HEK293 (cell line): ENCODE measurements around the gene CCDC149.

ENCODE experiments used
- CTCF ChIA-PET: fragments of 350-600 bp; formaldehyde crosslinking; extraction: SDS; loops from one replicate; lab custom pipeline; 2021; ENCODE audit warnings: antibody characterized with exemption; lab: Yijun Ruan, JAX
- POLR2A ChIA-PET: fragments of 300-600 bp; formaldehyde crosslinking; extraction: SDS; loops from one replicate; lab custom pipeline; 2020; ENCODE audit warnings: antibody characterized with exemption, inconsistent platforms; lab: Yijun Ruan, JAX
- H3K27ac ChIP-seq: fragments of 200-500 bp; sonication (Bioruptor generic); 2 replicates; pipeline ENCODE4 v1.5.1; 2014; ENCODE audit warnings: low read depth, low read length, control low read depth, inconsistent platforms; ENCODE audit errors: extremely low read depth
- H3K36me3 ChIP-seq, 2 experiments: fragments of 200-500 bp in 1 of 2; sonication (Bioruptor generic) in 1 of 2; 1 replicate in 1 of 2; 2 replicates in 1 of 2; pipeline ENCODE4 v1.5.1; 2014 to 2017; ENCODE audit warnings: inconsistent platforms in 2 of 2, low read length in 2 of 2; ENCODE audit not compliant: control insufficient read depth in 2 of 2, insufficient read depth in 1 of 2
- H3K4me1 ChIP-seq: fragments of 200-500 bp; sonication (Bioruptor generic); 2 replicates; pipeline ENCODE4 v1.5.1; 2014; ENCODE audit warnings: mild to moderate bottlenecking, low read length, inconsistent platforms; ENCODE audit not compliant: control insufficient read depth, insufficient read depth
- H3K4me3 ChIP-seq: 2 replicates; pipeline ENCODE4 v1.5.1; 2011; ENCODE audit warnings: low read depth, mild to moderate bottlenecking, control low read depth, low read length, moderate library complexity
- H3K9me3 ChIP-seq: fragments of 200-500 bp; sonication (Bioruptor generic); 2 replicates; pipeline ENCODE4 v1.5.1; 2014; ENCODE audit warnings: low read depth, low read length, inconsistent platforms; ENCODE audit not compliant: control insufficient read depth, insufficient read depth
- BCL6B ChIP-seq: fragments of 450-650 bp; formaldehyde crosslinking; IDR thresholded peaks from 2 replicates; pipeline ENCODE4 v1.5.1; 2017; ENCODE audit warnings: missing biosample characterization, missing genetic modification characterization
- EGR2 ChIP-seq: fragments of 450-650 bp; formaldehyde crosslinking; IDR thresholded peaks from 2 replicates; pipeline ENCODE4 v1.5.1; 2016; ENCODE audit warnings: low read depth, missing biosample characterization, missing genetic modification characterization
- MZF1 ChIP-seq: fragments of 450-650 bp; formaldehyde crosslinking; IDR thresholded peaks from 2 replicates; pipeline ENCODE4 v1.5.1; 2017; ENCODE audit warnings: missing biosample characterization, missing genetic modification characterization, borderline replicate concordance
- RBAK ChIP-seq: fragments of 450-650 bp; formaldehyde crosslinking; IDR thresholded peaks from 2 replicates; pipeline ENCODE4 v1.5.1; 2016; ENCODE audit warnings: missing biosample characterization, missing genetic modification characterization
- SCRT2 ChIP-seq: fragments of 450-650 bp; formaldehyde crosslinking; IDR thresholded peaks from 2 replicates; pipeline ENCODE4 v1.5.1; 2016; ENCODE audit warnings: missing biosample characterization, missing genetic modification characterization
- YY2 ChIP-seq: fragments of 450-650 bp; formaldehyde crosslinking; IDR thresholded peaks from 2 replicates; pipeline ENCODE4 v1.5.1; 2016; ENCODE audit warnings: missing biosample characterization, missing genetic modification characterization
- ZBTB1 ChIP-seq: fragments of 450-650 bp; formaldehyde crosslinking; IDR thresholded peaks from 2 replicates; pipeline ENCODE4 v1.5.1; 2016; ENCODE audit warnings: missing biosample characterization, missing genetic modification characterization
- ZBTB10 ChIP-seq: fragments of 450-650 bp; formaldehyde crosslinking; IDR thresholded peaks from 2 replicates; pipeline ENCODE4 v1.5.1; 2016; ENCODE audit warnings: missing biosample characterization, missing genetic modification characterization
- ZBTB21 ChIP-seq: fragments of 450-650 bp; formaldehyde crosslinking; IDR thresholded peaks from 2 replicates; pipeline ENCODE4 v1.5.1; 2017; ENCODE audit warnings: missing biosample characterization, missing genetic modification characterization
- ZBTB49 ChIP-seq: fragments of 450-650 bp; formaldehyde crosslinking; IDR thresholded peaks from 2 replicates; pipeline ENCODE4 v1.5.1; 2016; ENCODE audit warnings: missing biosample characterization, missing genetic modification characterization, low read depth
- ZFHX2 ChIP-seq: fragments of 450-650 bp; formaldehyde crosslinking; conservative IDR thresholded peaks from 2 replicates; pipeline ENCODE4 v1.5.1; 2016; ENCODE audit warnings: missing biosample characterization, missing genetic modification characterization
- ZIC2 ChIP-seq: fragments of 450-650 bp; formaldehyde crosslinking; IDR thresholded peaks from 2 replicates; pipeline ENCODE4 v1.5.1; 2016; ENCODE audit warnings: missing biosample characterization, missing genetic modification characterization
- ZNF169 ChIP-seq: fragments of 450-650 bp; formaldehyde crosslinking; IDR thresholded peaks from 2 replicates; pipeline ENCODE4 v1.5.1; 2016; ENCODE audit warnings: missing biosample characterization, missing genetic modification characterization
- ZNF223 ChIP-seq: fragments of 450-650 bp; formaldehyde crosslinking; IDR thresholded peaks from 2 replicates; pipeline ENCODE4 v1.5.1; 2016; ENCODE audit warnings: missing biosample characterization, missing genetic modification characterization
- ZNF274 ChIP-seq, 2 experiments: fragments of 200-500 bp in 1 of 2; fragments of 450-650 bp in 1 of 2; sonication (Bioruptor generic) in 1 of 2; formaldehyde crosslinking in 1 of 2; IDR thresholded peaks; 2 replicates each; pipeline versions ENCODE4 v1.5.1 to v1.6.1; 2014 to 2016; ENCODE audit warnings: borderline replicate concordance in 1 of 2, inconsistent platforms in 1 of 2, low read length in 1 of 2, missing biosample characterization in 1 of 2, missing genetic modification characterization in 1 of 2
- ZNF324 ChIP-seq: fragments of 450-650 bp; formaldehyde crosslinking; IDR thresholded peaks from 2 replicates; pipeline ENCODE4 v1.5.1; 2016; ENCODE audit warnings: missing biosample characterization, missing genetic modification characterization
- ZNF341 ChIP-seq: fragments of 450-650 bp; formaldehyde crosslinking; IDR thresholded peaks from 2 replicates; pipeline ENCODE4; 2016; ENCODE audit warnings: low read depth, missing biosample characterization, missing genetic modification characterization
- ZNF354C ChIP-seq: fragments of 450-650 bp; formaldehyde crosslinking; IDR thresholded peaks from 2 replicates; pipeline ENCODE4 v1.5.1; 2016; ENCODE audit warnings: missing biosample characterization, missing genetic modification characterization, low read depth, borderline replicate concordance
- ZNF449 ChIP-seq: fragments of 450-650 bp; formaldehyde crosslinking; IDR thresholded peaks from 2 replicates; pipeline ENCODE4 v1.5.1; 2017; ENCODE audit warnings: missing biosample characterization, mild to moderate bottlenecking, missing genetic modification characterization, moderate library complexity
- ZNF548 ChIP-seq: fragments of 450-650 bp; formaldehyde crosslinking; IDR thresholded peaks from 2 replicates; pipeline ENCODE4 v1.5.1; 2016; ENCODE audit warnings: missing biosample characterization, missing genetic modification characterization
- ZNF560 ChIP-seq: fragments of 450-650 bp; formaldehyde crosslinking; IDR thresholded peaks from 2 replicates; pipeline ENCODE4 v1.5.1; 2017; ENCODE audit warnings: missing biosample characterization, missing genetic modification characterization, borderline replicate concordance
- ZNF658 ChIP-seq: fragments of 450-650 bp; formaldehyde crosslinking; IDR thresholded peaks from 2 replicates; pipeline ENCODE4; 2016; ENCODE audit warnings: missing biosample characterization, missing genetic modification characterization
- ZNF704 ChIP-seq: fragments of 450-650 bp; formaldehyde crosslinking; IDR thresholded peaks from 2 replicates; pipeline ENCODE4 v1.5.1; 2016; ENCODE audit warnings: missing biosample characterization, missing genetic modification characterization
- ZNF777 ChIP-seq: fragments of 450-650 bp; formaldehyde crosslinking; IDR thresholded peaks from 2 replicates; pipeline ENCODE4 v1.5.1; 2017; ENCODE audit warnings: missing biosample characterization, missing genetic modification characterization, borderline replicate concordance

The CCDC149 gene

GRCh38 chr4:24849756-24850155 lies 63.1 kb downstream of the CCDC149 start:
- CTCF ChIA-PET = no interaction called here
- TF ChIP-seq ZFHX2 (tag by site-specific recombination) (no peak), ZBTB10 (no peak), ZNF777 (tag by site-specific recombination) (no peak), ZBTB49 (tag by site-specific recombination) (no peak), YY2 (tag by site-specific recombination) (no peak), ZNF658 (tag by site-specific recombination) (no peak), ZNF704 (tag by site-specific recombination) (no peak), ZNF169 (tag by site-specific recombination) (no peak)
- no peaks in the 10 kb centered on the region for H3K36me3 ChIP-seq
- POLR2A ChIA-PET = no interaction called here
- H3K27ac ChIP-seq = no peak overlapping the region
- no peak overlapping the region for H3K4me3 ChIP-seq
- no peaks in the 10 kb centered on the region for H3K4me1 ChIP-seq
- H3K9me3 ChIP-seq = no peaks in the 10 kb centered on the region

- TF ChIP-seq MZF1 = no peak
- no peak for TF ChIP-seq ZBTB21
- TF ChIP-seq ZNF560 (tag by site-specific recombination) = no peak
- TF ChIP-seq ZNF274 (IDR thresholded peaks at IDR 0.05; ENCODE audit: low read length) = no peak
- TF ChIP-seq ZNF274 (tag by site-specific recombination; IDR thresholded peaks at IDR 0.05; ENCODE audit: borderline replicate concordance) = no peak
- TF ChIP-seq ZNF449 (tag by site-specific recombination) = no peak
- TF ChIP-seq ZBTB1 (tag by site-specific recombination) = no peak
- no peak for TF ChIP-seq EGR2 (tag by site-specific recombination)
- no peak for TF ChIP-seq BCL6B
- TF ChIP-seq ZIC2 (tag by site-specific recombination) = no peak
- no peak for TF ChIP-seq RBAK (tag by site-specific recombination)
- TF ChIP-seq ZNF169 (tag by site-specific recombination) = no peak
- no peak for TF ChIP-seq ZNF354C (tag by site-specific recombination)
- TF ChIP-seq ZNF548 (tag by site-specific recombination) = no peak
- no peak for TF ChIP-seq ZNF324 (tag by site-specific recombination)
- no peak for TF ChIP-seq ZNF223 (tag by site-specific recombination)
- TF ChIP-seq ZNF341 (tag by site-specific recombination) = no peak
- TF ChIP-seq SCRT2 (tag by site-specific recombination) = no peak
- TF ChIP-seq, all 188 proteins: peak for 0
- POLR2A ChIA-PET = no interaction called here
- H3K9me3 ChIP-seq = no peaks in the 10 kb centered on the region
- H3K27ac ChIP-seq = no peak overlapping the region
- H3K36me3 ChIP-seq = no peaks in the 10 kb centered on the region
- H3K4me3 ChIP-seq = no peak overlapping the region
- H3K4me1 ChIP-seq = no peaks in the 10 kb centered on the region
- CTCF ChIA-PET = no interaction called here
These were observed 63.5 kb downstream of the CCDC149 start for GRCh38 chr4:24849351-24849750.
